ENCODE results near the gene COG5.
"Not testable (repeated sequence)": the region's sequence is repeated elsewhere in the genome, so short reads cannot be mapped to it uniquely, and the experiment has no call there.

The COG5 gene

GRCh38 chr7:107267138-107267537 is 296.6 kb downstream of the COG5 start:
- DNase-seq = no peak

- DNase-seq = no peak
Measured at GRCh38 chr7:107264723-107265122, 299.0 kb downstream of the COG5 start.

DNA sequence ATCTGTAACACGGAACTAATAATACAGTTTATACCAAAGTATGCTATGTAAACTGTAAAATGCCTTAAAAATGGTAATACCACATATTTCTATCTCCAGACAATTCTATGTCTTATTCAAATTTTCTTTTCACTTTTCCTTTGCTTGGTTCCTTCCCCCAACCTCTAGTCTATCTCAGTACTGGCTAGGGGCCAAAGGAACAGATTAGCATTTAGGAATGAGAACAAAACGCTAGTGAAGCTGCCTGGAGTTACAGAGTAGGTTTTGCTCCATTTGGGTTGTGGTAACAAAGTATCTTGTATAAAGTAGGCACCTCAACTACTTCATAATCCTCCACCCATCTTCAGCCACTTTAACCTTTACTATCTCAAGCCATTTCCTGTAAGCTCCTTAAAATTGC is 300.9 kb downstream of the COG5 start:
- DNase-seq = no peak

DNA sequence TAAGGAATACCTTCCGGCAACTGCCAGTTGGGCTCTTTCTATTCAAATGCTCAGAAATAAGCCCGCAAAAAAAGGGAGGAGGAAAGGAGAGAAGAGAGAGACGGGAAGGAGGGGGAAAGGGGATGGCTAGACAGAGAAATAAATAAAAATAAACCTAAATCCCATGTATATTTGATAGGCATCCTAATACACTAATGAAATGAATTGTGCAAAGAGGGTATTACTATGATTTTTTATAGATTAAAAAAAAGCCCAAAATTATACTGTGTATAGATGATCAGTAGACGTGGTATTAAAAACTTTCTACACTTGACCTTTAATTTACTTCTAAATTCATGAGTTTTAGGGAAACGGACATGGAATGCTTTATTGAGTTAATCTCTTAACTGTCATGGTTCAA is 305.0 kb downstream of the COG5 start:
- DNase-seq = no peak

- DNase-seq = no peak
Measured at GRCh38 chr7:107255602-107256001, 308.1 kb downstream of the COG5 start.

GRCh38 chr7:107254398-107254985 is 309.2 kb downstream of the COG5 start:
- DNase-seq = no peak

DNA sequence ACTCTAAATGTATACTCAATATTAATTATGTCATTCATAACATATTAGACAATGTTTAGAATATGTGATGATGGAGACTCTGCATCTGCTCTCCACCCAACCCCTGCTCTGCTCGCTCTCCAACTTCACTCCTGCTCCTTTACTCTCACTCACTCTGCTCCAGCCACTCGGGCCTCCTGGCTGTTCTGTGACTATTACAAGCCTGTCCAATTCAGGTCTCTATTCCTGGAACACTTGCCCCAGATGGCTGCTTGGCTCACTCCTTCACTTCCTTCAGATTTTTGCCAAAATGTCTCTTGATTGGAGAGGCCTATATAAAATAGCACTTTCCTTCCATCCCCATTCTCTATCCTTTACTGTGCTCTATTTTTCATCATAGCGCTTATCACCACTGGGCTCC is 310.1 kb downstream of the COG5 start:
- DNase-seq = no peak

DNA sequence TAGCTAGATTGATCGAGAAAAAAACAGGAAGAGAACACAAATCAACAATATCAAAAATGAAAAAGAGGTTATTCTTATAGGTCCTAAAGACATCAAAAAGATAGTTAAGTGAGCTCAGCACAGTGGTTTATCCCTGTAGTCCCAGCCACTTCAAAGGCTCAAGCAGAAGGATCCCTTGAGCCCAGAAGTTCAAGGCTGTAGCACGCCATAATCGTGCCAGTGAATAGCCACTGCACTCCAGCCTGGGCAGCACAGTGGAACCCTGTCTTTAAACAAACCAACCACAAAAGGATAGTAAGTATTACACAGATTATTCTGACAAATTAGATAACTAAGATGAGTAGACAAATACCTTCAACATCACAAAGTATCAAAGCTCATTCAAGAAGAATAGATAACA is 311.8 kb downstream of the COG5 start:
- DNase-seq = no peak

DNA sequence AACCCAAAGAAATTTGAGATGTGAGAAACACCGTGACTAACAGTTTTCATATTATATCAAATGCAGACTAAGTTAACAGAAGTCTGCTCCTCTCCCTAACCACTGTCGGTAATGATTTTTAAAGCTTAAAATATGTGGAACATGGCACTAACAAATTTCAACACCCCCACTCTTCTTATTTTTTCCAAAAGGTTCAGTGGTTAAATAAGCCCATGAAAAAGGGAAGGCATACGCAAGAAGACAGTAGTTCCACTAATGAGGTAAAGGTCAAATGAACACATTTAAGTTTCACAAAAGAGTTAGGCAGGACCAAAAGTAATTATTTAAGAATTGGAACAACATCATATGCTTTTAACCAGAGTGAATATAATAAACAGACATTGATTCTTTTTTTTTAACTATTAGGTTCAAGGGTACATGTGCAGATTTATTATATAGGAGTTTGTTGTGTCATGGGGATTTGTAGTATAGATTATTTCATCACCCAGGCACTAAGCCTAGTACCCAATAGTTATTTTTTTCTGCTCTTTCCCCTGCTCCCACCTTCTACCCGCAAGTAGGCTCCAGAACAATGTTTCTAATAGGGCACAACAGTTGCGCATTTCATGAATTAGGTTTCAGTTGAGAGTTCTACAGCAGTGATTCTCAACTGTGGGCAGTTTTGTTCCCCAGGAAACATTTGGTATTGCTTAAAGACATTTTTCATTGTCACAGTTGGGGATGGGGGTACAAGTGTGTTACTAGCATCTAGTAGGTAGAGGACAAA is 315.0 kb downstream of the COG5 start:
- peak in 1 of 2 donors; percentile 4 for DNase-seq

GRCh38 chr7:107246836-107247235 is 316.9 kb downstream of the COG5 start:
- DNase-seq = not testable (repeated sequence)

DNA sequence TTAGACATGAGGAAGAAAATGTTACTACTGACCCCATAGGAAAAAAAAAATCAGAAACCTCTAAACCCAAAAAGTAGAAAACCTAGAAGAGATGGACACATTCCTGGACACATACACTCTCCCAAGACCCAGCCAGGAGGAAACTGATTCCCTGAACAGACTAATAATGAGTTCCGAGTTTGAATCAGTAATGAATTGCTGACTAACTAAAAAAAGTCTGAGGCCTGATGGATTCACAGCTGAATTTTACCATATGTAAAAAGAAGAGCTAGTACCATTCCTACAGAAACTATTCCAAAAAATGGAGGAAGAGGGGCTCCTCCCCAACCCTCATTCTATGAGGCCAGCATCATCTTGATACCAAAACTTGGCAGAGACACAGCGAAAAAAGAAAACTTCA is 319.1 kb downstream of the COG5 start:
- no peak for DNase-seq

DNA sequence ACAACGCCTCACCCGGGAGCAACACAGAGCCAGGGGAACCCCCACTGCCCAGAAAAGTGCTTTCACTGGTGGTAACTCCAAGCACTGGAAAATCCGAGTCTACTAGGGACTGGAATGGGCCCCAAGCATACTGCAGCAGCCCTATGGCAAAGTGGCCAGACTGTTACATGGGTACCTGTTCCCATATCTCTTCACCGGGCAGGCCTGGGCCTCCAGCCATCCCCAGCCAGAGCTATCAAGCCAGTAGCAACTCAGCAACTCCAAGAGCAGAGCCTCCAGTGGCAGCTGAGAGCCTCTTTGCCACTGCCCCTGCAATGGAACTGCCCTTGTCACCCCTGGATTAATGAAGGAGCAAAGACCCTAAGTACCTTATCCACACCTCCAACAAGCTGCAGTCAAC is 321.5 kb downstream of the COG5 start:
- no peak for DNase-seq

- no peak for DNase-seq
Measured at GRCh38 chr7:107237451-107237850, 326.3 kb downstream of the COG5 start.

DNA sequence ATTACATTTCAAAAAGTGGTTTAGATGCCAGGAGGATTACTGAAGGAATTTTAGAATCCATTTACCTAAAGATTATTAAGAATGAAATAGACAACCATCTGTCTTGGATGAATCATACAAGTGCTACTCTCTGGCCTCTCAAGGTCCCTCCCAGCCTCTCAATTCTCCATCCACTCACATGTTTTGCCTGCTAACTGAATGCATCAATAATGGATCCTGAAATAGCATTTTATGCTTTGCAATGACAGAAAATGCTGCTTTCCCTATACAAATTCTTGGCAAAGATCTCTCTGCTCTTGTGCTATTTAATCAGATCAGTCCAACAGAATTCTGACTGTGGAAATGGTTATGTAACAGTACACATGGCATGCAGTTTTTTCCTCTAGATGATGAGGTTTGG is 326.9 kb downstream of the COG5 start:
- DNase-seq = no peak

DNA sequence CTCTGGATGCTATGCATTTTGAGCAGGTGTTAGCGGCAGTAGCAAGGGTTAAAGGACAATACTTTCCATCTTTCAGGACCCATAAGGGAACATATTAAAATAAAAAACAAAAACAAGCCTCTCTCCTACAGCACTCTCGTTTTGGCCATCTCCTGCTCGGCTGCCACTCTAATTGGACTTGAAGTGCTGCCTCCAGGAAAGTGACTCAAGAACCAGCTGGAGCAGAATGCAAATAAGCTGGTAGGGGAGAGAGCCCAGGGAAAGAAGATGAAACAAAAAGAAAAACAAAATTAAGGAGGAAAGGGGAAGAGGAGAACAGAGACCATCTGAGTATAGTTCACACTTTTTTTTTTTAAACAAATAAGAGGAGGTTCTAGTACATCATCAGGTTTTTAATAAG is 329.3 kb downstream of the COG5 start:
- no peak for DNase-seq

DNA sequence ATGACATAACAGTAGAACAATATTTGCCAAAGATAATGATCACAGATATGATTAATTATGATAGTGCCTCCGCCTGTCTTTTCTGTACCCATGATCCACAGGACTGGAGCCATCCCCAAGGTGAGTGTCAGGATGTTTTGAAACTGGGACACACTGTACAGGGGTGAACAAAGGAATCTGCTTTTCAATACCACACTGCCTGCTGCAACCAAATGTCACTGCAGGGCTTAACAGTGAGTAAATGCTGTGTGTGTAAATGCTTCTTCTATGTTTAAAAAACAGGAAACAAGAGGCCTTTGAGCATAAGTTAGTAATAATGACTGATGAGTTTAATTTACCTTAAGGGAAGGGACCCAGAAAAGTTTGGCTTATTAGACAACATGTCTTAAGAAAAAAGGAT is 329.7 kb downstream of the COG5 start:
- no peak for DNase-seq

DNA sequence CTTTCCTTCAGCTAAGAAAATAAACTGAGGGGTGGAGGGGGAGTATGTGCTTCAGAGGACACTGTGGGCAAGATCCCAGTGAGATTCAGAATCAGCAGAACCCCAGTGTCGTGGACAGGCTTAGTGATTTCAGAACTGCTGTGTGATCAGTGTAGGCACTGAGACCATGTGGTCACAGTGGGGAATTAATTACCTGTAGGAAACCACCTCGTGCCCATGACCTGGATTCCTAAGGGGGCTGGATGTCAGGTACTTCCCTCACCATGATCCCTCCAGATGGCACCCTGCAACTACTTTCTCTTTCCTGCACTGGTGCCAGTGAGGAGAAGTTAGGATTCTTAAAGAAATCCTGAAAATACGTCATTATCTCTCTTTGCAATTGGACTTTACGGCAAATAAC is 330.5 kb downstream of the COG5 start:
- DNase-seq = no peak

DNA sequence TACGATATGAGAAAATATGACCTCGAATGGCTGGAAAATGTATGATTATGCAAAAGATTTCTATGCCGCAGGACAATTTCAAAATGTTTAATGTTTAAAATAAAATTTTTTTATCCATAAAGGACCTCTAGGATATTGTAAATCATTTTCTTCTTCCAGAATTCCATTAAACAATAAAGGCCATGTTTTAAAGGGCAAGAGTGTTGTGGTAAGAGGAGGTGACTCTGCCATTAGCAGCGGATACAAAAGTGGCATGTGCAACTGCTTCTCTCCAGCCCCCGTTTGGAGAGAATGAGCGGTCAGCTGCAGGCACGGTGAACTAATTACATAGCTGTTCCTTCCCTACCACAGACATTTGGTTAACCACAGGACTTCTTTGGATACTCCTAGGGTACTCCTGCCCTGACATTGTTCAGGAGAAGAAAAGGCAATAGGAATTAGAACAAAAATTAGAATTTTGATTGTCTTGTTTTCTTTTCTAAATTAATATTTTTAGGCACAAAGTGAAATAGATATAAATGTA is 331.1 kb downstream of the COG5 start:
- no peak for DNase-seq

GRCh38 chr7:107230334-107230733 is 333.4 kb downstream of the COG5 start:
- no peak for DNase-seq

- no peak for DNase-seq
Measured at GRCh38 chr7:107228291-107228690, 335.4 kb downstream of the COG5 start.

DNA sequence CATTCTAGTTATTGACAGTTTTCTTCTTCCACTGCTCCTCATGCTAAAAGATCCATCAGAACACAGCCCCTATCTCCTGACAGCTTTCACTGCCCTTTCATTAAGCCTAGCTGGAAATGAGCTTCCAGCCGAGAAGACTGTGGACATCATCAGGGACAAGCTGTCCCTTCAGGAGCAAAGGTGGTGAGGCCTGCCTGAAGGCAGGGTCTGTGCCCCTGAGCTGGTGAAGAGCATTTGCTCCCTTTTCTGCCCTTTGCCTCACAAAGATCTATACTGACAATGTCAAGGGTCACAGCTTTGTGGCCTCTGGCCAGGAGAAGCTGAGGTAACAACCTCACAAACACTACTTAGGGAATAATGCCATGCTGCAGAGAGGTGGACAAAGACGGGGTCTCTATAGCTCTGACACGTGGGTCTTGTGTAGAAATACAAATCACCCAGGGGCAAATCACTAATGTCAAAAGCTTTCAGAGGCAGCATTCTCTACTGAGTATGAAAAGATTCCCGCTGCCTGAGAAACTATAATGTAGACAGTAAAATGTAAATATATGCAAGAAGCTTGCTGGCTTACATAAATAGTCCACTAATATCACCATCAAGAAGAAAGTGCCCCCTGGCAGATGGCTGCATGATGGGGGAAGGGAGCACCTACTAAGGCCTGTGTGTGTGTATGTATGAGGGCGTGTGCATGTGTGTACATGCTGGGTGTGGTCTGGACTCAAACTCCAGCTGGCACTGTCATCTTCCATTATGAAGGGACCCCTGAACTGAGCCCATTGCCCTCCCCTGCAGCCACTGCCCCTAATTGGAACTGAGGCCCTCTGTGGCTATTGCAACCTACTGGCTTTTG is 339.1 kb downstream of the COG5 start:
- no peak for DNase-seq

DNA sequence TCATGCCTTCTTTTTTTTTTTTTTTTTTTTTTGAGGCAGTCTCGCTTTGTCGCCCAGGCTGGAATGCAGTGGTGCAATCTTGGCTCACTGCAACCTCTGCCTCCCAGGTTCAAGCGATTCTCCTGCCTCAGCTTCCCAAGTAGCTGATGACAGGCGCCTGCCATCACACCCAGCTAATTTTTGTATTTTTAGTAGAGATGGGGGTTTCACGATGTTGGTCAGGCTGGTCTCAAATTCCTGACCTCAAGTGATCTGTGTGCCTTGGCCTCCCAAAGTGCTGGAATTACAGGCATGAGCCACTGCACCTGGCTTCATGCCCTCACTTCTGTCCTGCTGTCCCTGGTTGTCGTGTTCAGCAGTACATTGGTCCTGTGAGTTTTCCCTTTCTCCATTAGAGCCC is 342.9 kb downstream of the COG5 start:
- DNase-seq = not testable (repeated sequence)

DNA sequence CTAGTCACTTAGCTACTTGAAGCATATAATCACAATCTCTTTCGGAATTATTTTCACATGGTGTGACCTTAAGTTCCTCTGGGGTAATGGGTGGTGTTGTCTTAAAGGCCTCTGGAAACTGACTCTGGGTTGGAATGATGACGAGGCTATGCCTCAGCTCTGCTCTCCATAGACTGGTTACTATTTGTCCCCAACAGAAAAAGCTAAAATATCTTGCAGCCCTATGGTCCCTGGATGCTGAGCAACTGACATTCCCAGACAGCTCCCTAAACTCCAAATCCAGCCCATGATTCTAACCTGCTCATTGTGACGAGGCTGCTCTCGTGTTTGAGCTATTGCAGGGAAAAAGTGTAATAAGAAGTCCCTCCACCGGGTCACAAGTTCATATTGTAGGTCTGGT is 343.4 kb downstream of the COG5 start:
- no peak for DNase-seq
